ENCODE data around the gene PGAM1. TPM values are rescaled to one million over a fixed set of nuclear protein-coding genes. Genes with fewer than 3 reads are reported as not detected.

PGAM1 gene
- total and polyA plus RNA-seq, 9 of the 15 experiments (the other 6 are each of a cell fraction or from before 2014, with no cell fraction given) = 40.3 to 559 (median 269) TPM

GRCh38 chr10:97400665-97401454 is 25.1 kb upstream of the PGAM1 start, which contains the start of gene RRP12 (continued):
- TF ChIP-seq, protein P1, sequence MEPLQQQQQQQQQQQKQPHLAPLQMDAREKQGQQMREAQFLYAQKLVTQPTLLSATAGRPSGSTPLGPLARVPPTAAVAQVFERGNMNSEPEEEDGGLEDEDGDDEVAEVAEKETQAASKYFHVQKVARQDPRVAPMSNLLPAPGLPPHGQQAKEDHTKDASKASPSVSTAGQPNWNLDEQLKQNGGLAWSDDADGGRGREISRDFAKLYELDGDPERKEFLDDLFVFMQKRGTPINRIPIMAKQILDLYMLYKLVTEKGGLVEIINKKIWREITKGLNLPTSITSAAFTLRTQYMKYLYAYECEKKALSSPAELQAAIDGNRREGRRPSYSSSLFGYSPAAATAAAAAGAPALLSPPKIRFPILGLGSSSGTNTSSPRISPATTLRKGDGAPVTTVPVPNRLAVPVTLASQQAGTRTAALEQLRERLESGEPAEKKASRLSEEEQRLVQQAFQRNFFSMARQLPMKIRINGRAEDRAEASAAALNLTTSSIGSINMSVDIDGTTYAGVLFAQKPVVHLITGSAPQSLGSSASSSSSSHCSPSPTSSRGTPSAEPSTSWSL (CRISPR knock-in tag; IDR thresholded peaks at IDR 0.05; ENCODE audit: borderline replicate concordance) = no peak
- peak in 1 of 2 experiments; percentile 42; a peak in 1 of 4 replicates for TF ChIP-seq RCOR1 (IDR thresholded peaks at IDR 0.05; ENCODE audit: borderline replicate concordance in 1 of 2, low read depth in 2 of 2, low read length in 2 of 2)
- no peak for TF ChIP-seq ZNF830 (CRISPR knock-in tag; IDR thresholded peaks at IDR 0.05)
- TF ChIP-seq NR2C1 (IDR thresholded peaks at IDR 0.05) = peak; percentile 61; the same call in 1 of the 2 replicates
- TF ChIP-seq NR2C1 (tag; IDR thresholded peaks at IDR 0.05) = no peak
- TF ChIP-seq, protein P2, sequence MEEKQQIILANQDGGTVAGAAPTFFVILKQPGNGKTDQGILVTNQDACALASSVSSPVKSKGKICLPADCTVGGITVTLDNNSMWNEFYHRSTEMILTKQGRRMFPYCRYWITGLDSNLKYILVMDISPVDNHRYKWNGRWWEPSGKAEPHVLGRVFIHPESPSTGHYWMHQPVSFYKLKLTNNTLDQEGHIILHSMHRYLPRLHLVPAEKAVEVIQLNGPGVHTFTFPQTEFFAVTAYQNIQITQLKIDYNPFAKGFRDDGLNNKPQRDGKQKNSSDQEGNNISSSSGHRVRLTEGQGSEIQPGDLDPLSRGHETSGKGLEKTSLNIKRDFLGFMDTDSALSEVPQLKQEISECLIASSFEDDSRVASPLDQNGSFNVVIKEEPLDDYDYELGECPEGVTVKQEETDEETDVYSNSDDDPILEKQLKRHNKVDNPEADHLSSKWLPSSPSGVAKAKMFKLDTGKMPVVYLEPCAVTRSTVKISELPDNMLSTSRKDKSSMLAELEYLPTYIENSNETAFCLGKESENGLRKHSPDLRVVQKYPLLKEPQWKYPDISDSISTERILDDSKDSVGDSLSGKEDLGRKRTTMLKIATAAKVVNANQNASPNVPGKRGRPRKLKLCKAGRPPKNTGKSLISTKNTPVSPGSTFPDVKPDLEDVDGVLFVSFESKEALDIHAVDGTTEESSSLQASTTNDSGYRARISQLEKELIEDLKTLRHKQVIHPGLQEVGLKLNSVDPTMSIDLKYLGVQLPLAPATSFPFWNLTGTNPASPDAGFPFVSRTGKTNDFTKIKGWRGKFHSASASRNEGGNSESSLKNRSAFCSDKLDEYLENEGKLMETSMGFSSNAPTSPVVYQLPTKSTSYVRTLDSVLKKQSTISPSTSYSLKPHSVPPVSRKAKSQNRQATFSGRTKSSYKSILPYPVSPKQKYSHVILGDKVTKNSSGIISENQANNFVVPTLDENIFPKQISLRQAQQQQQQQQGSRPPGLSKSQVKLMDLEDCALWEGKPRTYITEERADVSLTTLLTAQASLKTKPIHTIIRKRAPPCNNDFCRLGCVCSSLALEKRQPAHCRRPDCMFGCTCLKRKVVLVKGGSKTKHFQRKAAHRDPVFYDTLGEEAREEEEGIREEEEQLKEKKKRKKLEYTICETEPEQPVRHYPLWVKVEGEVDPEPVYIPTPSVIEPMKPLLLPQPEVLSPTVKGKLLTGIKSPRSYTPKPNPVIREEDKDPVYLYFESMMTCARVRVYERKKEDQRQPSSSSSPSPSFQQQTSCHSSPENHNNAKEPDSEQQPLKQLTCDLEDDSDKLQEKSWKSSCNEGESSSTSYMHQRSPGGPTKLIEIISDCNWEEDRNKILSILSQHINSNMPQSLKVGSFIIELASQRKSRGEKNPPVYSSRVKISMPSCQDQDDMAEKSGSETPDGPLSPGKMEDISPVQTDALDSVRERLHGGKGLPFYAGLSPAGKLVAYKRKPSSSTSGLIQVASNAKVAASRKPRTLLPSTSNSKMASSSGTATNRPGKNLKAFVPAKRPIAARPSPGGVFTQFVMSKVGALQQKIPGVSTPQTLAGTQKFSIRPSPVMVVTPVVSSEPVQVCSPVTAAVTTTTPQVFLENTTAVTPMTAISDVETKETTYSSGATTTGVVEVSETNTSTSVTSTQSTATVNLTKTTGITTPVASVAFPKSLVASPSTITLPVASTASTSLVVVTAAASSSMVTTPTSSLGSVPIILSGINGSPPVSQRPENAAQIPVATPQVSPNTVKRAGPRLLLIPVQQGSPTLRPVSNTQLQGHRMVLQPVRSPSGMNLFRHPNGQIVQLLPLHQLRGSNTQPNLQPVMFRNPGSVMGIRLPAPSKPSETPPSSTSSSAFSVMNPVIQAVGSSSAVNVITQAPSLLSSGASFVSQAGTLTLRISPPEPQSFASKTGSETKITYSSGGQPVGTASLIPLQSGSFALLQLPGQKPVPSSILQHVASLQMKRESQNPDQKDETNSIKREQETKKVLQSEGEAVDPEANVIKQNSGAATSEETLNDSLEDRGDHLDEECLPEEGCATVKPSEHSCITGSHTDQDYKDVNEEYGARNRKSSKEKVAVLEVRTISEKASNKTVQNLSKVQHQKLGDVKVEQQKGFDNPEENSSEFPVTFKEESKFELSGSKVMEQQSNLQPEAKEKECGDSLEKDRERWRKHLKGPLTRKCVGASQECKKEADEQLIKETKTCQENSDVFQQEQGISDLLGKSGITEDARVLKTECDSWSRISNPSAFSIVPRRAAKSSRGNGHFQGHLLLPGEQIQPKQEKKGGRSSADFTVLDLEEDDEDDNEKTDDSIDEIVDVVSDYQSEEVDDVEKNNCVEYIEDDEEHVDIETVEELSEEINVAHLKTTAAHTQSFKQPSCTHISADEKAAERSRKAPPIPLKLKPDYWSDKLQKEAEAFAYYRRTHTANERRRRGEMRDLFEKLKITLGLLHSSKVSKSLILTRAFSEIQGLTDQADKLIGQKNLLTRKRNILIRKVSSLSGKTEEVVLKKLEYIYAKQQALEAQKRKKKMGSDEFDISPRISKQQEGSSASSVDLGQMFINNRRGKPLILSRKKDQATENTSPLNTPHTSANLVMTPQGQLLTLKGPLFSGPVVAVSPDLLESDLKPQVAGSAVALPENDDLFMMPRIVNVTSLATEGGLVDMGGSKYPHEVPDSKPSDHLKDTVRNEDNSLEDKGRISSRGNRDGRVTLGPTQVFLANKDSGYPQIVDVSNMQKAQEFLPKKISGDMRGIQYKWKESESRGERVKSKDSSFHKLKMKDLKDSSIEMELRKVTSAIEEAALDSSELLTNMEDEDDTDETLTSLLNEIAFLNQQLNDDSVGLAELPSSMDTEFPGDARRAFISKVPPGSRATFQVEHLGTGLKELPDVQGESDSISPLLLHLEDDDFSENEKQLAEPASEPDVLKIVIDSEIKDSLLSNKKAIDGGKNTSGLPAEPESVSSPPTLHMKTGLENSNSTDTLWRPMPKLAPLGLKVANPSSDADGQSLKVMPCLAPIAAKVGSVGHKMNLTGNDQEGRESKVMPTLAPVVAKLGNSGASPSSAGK (IDR thresholded peaks at IDR 0.05) = no peak
- TF ChIP-seq, protein P3, sequence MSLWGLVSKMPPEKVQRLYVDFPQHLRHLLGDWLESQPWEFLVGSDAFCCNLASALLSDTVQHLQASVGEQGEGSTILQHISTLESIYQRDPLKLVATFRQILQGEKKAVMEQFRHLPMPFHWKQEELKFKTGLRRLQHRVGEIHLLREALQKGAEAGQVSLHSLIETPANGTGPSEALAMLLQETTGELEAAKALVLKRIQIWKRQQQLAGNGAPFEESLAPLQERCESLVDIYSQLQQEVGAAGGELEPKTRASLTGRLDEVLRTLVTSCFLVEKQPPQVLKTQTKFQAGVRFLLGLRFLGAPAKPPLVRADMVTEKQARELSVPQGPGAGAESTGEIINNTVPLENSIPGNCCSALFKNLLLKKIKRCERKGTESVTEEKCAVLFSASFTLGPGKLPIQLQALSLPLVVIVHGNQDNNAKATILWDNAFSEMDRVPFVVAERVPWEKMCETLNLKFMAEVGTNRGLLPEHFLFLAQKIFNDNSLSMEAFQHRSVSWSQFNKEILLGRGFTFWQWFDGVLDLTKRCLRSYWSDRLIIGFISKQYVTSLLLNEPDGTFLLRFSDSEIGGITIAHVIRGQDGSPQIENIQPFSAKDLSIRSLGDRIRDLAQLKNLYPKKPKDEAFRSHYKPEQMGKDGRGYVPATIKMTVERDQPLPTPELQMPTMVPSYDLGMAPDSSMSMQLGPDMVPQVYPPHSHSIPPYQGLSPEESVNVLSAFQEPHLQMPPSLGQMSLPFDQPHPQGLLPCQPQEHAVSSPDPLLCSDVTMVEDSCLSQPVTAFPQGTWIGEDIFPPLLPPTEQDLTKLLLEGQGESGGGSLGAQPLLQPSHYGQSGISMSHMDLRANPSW (CRISPR knock-in tag; IDR thresholded peaks at IDR 0.05) = no peak
- peak; percentile 87 for TF ChIP-seq CREB1 (IDR thresholded peaks at IDR 0.05)
- peak; percentile 92 for TF ChIP-seq CREB1 (CRISPR knock-in tag; IDR thresholded peaks at IDR 0.05)
- peak; percentile 96 for TF ChIP-seq GABPA (tag; conservative IDR thresholded peaks at IDR 0.05; ENCODE audit: low read depth)
- no peak for TF ChIP-seq FOS (IDR thresholded peaks at IDR 0.05; ENCODE audit: extremely low read depth, insufficient read length)

Data from K562 (cell line).